Right lobe of liver (tissue), 6 donors: Measurements from ENCODE around the gene RAB3IL1. TPM values are rescaled to one million over a fixed set of nuclear protein-coding genes. Genes with fewer than 3 reads are reported as not detected.
A peak's percentile ranks its signal among the peaks of the same experiment; 100 is the strongest.

Source experiments
- ATAC-seq, 4 donors: fragments of 200-7000 bp; cut with Tn5 transposase; one replicate each; pipeline ENCODE4 v1.9.1; 2020; ENCODE audit warnings: mild to moderate bottlenecking in 4 of 4, moderate library complexity in 4 of 4
- DNase-seq, 3 donors: peaks; one replicate each; pipeline ENCODE4 v3.0.0-alpha.2; 2020
- H3K27ac ChIP-seq, 3 donors: fragments of 200-600 bp; one replicate each; pipeline ENCODE4 v1.8.0; 2022
- H3K27me3 ChIP-seq, 2 donors: fragments of 200-600 bp; one replicate each; pipeline ENCODE4 v1.8.0; 2022
- H3K36me3 ChIP-seq, 4 donors: fragments of 200-600 bp; sonication (generic) in 1 of 4; one replicate each; pipeline versions ENCODE4 v1.5.1 to v1.8.0; 2017 to 2022; ENCODE audit warnings: control low read depth in 1 of 4
- H3K4me1 ChIP-seq, 4 donors: fragments of 200-600 bp; sonication (generic) in 1 of 4; one replicate each; pipeline versions ENCODE4 v1.5.1 to v1.8.0; 2017 to 2022; ENCODE audit warnings: control low read depth in 1 of 4
- H3K4me3 ChIP-seq, 3 donors: fragments of 200-600 bp; one replicate each; pipeline ENCODE4 v1.8.0; 2022
- H3K9me3 ChIP-seq, 4 donors: fragments of 200-600 bp; sonication (generic) in 1 of 4; one replicate each; pipeline versions ENCODE4 v1.5.1 to v1.8.0; 2017 to 2022; ENCODE audit warnings: control low read depth in 1 of 4
- POLR2A ChIP-seq: fragments of 450-650 bp; IDR thresholded peaks from one replicate; pipeline ENCODE4 v1.6.1; 2017; ENCODE audit warnings: antibody characterized with exemption, mild to moderate bottlenecking
- WGBS: methylation state at CpG from one replicate; pipeline ENCODE4 v1.1.6; 2018; ENCODE audit warnings: low coverage, low lambda C conversion rate; ENCODE audit not compliant: insufficient coverage; ENCODE audit errors: missing lambda C conversion rate; 5-methylcytosine and 5-hydroxymethylcytosine counted together
- intact Hi-C, 2 donors: fragments of 100-400 bp; cut with DNase I; formaldehyde crosslinking; loops; one replicate each; pipeline versions ENCODE4 v1.11.2 to v1.14.1; 2022
- total RNA-seq, 6 experiments: library from RNA; depleted of rRNA in 2 of 6; stranded (reverse); fragments of >200 nt in 2 of 6; fragmentation: NEBNext Ultra II Directional in 3 of 6; extraction: Animal tissue kit (Norgen Biotek cat#: 25700) in 3 of 6; gene quantifications; one replicate each; pipeline versions ENCODE4 v1.1.0 to v1.2.4, GENCODE V29; 2016 to 2023
- TF ChIP-seq, protein P1 (sequence below), 4 donors: fragments of 200-600 bp in 3 of 4; fragments of 450-650 bp in 1 of 4; IDR thresholded peaks; one replicate each; pipeline versions ENCODE4 v1.5.1 to v1.8.0; 2016 to 2022; ENCODE audit warnings: antibody characterized with exemption in 4 of 4, mild to moderate bottlenecking in 2 of 4
- donor health status: DM: no; HTN: yes; CAD: no.
- donor health status: DM: no; HTN: no; CAD: no.
- donor health status: DM: no; HTN: no; CAD: no.
- donor health status: DM: no; HTN: yes; CAD: no.
- donor health status: DM: no; HTN: yes; CAD: no.

RAB3IL1 gene
- total RNA-seq, 6 experiments from 2014 or later, result 3.2 to 9.1 (median 4.2) TPM

GRCh38 chr11:61922539-61922938 is 5.2 kb upstream of the RAB3IL1 start:
- no peaks in the 10 kb centered on the region for H3K4me1 ChIP-seq
- no peak for TF ChIP-seq POLR2A
- TF ChIP-seq, protein P1, sequence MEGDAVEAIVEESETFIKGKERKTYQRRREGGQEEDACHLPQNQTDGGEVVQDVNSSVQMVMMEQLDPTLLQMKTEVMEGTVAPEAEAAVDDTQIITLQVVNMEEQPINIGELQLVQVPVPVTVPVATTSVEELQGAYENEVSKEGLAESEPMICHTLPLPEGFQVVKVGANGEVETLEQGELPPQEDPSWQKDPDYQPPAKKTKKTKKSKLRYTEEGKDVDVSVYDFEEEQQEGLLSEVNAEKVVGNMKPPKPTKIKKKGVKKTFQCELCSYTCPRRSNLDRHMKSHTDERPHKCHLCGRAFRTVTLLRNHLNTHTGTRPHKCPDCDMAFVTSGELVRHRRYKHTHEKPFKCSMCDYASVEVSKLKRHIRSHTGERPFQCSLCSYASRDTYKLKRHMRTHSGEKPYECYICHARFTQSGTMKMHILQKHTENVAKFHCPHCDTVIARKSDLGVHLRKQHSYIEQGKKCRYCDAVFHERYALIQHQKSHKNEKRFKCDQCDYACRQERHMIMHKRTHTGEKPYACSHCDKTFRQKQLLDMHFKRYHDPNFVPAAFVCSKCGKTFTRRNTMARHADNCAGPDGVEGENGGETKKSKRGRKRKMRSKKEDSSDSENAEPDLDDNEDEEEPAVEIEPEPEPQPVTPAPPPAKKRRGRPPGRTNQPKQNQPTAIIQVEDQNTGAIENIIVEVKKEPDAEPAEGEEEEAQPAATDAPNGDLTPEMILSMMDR (IDR thresholded peaks at IDR 0.05), result no peak
- H3K4me3 ChIP-seq, result no peak overlapping the region
- 75% methylated on average over 6 of the region's 6 CpGs for WGBS
- H3K36me3 ChIP-seq, result no peaks in the 10 kb centered on the region
- H3K27me3 ChIP-seq, result no peaks in the 10 kb centered on the region
- DNase-seq (peak in 1 of 3 donors; percentile 66), ATAC-seq (peak; percentile 32 to 61 (median 44))
- intact Hi-C loops, result no loop called here
- peak overlapping the region; percentile 36 to 73 (median 61) for H3K27ac ChIP-seq
- H3K9me3 ChIP-seq, result no peaks in the 10 kb centered on the region

- H3K36me3 ChIP-seq, result no peaks in the 10 kb centered on the region
- intact Hi-C loops, result no loop called here
- H3K4me1 ChIP-seq, result no peaks in the 10 kb centered on the region
- WGBS, result 53% methylated on average over 3 of the region's 3 CpGs
- no peak for DNase-seq
- TF ChIP-seq POLR2A, result no peak
- ATAC-seq, result no peak
- no peaks in the 10 kb centered on the region for H3K9me3 ChIP-seq
- no peak overlapping the region for H3K27ac ChIP-seq
- H3K4me3 ChIP-seq, result no peak overlapping the region
- H3K27me3 ChIP-seq, result no peaks in the 10 kb centered on the region
These were observed 4.1 kb upstream of the RAB3IL1 start for GRCh38 chr11:61921446-61921845.

- Histone ChIP-seq H3K9me3 (no peaks in the 10 kb centered on the region), H3K27ac (no peak overlapping the region), H3K4me1 (no peaks in the 10 kb centered on the region), H3K4me3 (no peak overlapping the region), H3K27me3 (no peaks in the 10 kb centered on the region), H3K36me3 (no peaks in the 10 kb centered on the region)
- TF ChIP-seq, protein P1 (IDR thresholded peaks at IDR 0.05), result no peak
- no peak for TF ChIP-seq POLR2A
- DNase-seq (no peak), ATAC-seq (no peak)
- 38% methylated on average over 2 of the region's 13 CpGs for WGBS
- intact Hi-C loops, result no loop called here
These were observed 2.6 kb upstream of the RAB3IL1 start for GRCh38 chr11:61919705-61920631.

DNA sequence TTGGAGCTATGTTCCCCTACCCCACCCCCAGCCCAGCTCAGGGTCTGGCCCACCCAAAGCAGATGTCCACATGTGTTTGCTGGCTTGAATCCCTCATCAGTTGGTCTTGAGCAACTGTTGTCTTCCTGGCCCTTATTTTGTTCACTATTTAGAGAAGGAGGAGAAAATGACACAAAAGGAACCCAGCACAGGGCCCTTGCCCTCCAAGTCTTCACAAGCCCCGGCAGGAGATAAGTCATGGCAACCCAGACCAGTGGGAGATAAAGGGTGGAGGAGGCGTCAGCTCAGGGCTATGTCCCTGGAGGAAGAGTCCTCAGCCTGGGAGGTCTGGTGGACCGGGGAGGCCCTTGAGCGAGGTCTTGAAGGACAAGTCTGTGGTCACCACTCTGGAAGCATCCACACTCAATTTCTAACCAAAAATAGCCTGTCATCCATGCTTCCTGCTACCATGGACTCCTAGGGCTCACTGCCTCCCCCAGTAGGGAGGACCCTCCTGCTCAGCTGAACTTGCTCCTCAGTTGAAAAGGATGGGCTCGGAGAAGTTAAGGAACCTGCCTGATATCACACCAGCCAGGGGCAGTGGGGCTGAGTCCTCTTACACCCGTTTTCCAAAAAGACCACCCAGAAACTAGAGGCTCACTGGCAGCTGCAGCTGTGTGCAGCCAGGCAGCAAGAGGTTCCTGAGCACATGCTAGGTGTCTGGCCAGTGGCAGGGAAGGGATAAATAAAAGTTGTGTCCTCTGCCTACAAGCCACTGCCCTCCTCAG is 1.8 kb upstream of the RAB3IL1 start:
- H3K36me3 ChIP-seq, result no peaks in the 10 kb centered on the region
- no peak overlapping the region for H3K4me3 ChIP-seq
- no peaks in the 10 kb centered on the region for H3K9me3 ChIP-seq
- no peak overlapping the region for H3K27ac ChIP-seq
- intact Hi-C loops, result no loop called here
- WGBS, result 70% methylated on average over 2 of the region's 6 CpGs
- ATAC-seq (no peak), DNase-seq (no peak)
- TF ChIP-seq, protein P1 (IDR thresholded peaks at IDR 0.05), result no peak
- TF ChIP-seq POLR2A, result no peak
- no peaks in the 10 kb centered on the region for H3K4me1 ChIP-seq
- H3K27me3 ChIP-seq, result no peaks in the 10 kb centered on the region
